Immature natural killer cell (primary cell): Measurements from ENCODE around the gene ARID3C. TPM values are rescaled to one million over a fixed set of nuclear protein-coding genes. Genes with fewer than 3 reads are reported as not detected.

Source experiments
- DNase-seq, 3 donors: peaks; one replicate each; pipeline ENCODE4 v3.0.0; 2022; ENCODE audit warnings: mixed read lengths in 1 of 3
- H3K27ac Mint-ChIP-seq, 6 donors: one replicate each; pipeline ENCODE4 v1.8.0; 2020; ENCODE audit warnings: mixed read lengths in 6 of 6, mild to moderate bottlenecking in 5 of 6, inconsistent platforms in 4 of 6, moderate library complexity in 3 of 6
- H3K27me3 Mint-ChIP-seq, 3 donors: one replicate each; pipeline ENCODE4 v1.8.0; 2020 to 2021; ENCODE audit warnings: low read depth in 3 of 3, mild to moderate bottlenecking in 3 of 3, mixed read lengths in 3 of 3, moderate library complexity in 3 of 3, inconsistent platforms in 1 of 3
- H3K36me3 Mint-ChIP-seq, 3 donors: one replicate each; pipeline ENCODE4 v1.8.0; 2020; ENCODE audit warnings: mixed read lengths in 3 of 3, inconsistent platforms in 2 of 3, mild to moderate bottlenecking in 2 of 3
- H3K4me1 Mint-ChIP-seq, 2 donors: one replicate each; pipeline ENCODE4 v1.8.0; 2020; ENCODE audit warnings: inconsistent platforms in 2 of 2, mild to moderate bottlenecking in 2 of 2, mixed read lengths in 2 of 2, moderate library complexity in 1 of 2
- H3K4me3 Mint-ChIP-seq, 5 donors: one replicate each; pipeline ENCODE4 v1.8.0; 2020; ENCODE audit warnings: mild to moderate bottlenecking in 5 of 5, mixed read lengths in 5 of 5, inconsistent platforms in 3 of 5, moderate library complexity in 3 of 5
- H3K9me3 Mint-ChIP-seq, 6 donors: one replicate each; pipeline ENCODE4 v1.8.0; 2020; ENCODE audit warnings: mild to moderate bottlenecking in 6 of 6, mixed read lengths in 6 of 6, inconsistent platforms in 4 of 6, moderate library complexity in 3 of 6
- polyA plus RNA-seq, 3 donors: library from polyadenylated mRNA; unstranded; fragments of 300-500 nt; fragmentation: Illumina TruSeq; gene quantifications; one replicate each; pipeline ENCODE4 v1.2.3, GENCODE V29; 2021

ARID3C gene
- polyA plus RNA-seq, 3 donors from 2014 or later: not detected

- no peaks in the 10 kb centered on the region for H3K9me3 Mint-ChIP-seq
- peaks cover 18 to 42% (median 21%) of the 10 kb centered on the region in 3 donors for H3K27me3 Mint-ChIP-seq
- H3K4me1 Mint-ChIP-seq: peaks cover 23 to 31% of the 10 kb centered on the region in 2 donors
- H3K27ac Mint-ChIP-seq: no peak overlapping the region
- H3K36me3 Mint-ChIP-seq: peaks cover 0 to 6% (median 4%) of the 10 kb centered on the region in 3 donors
- peak; percentile 61 to 69 (median 62) for DNase-seq
- H3K4me3 Mint-ChIP-seq: peak overlapping the region; percentile 53 to 69 (median 62)
Observed at GRCh38 chr9:34591248-34591916, 37.5 kb downstream of the ARID3C start.

- H3K4me3 Mint-ChIP-seq: peak overlapping the region; percentile 53 to 69 (median 67)
- H3K27me3 Mint-ChIP-seq: peaks cover 20 to 42% (median 25%) of the 10 kb centered on the region in 3 donors
- DNase-seq: no peak
Observed at GRCh38 chr9:34590381-34591247, 38.3 kb downstream of the ARID3C start.

GRCh38 chr9:34589636-34590380 lies 39.1 kb downstream of the ARID3C start, which contains the start of gene CNTFR:
TSS of gene CNTFR (minus strand) at chr9:34589724. CDS start at chr9:34568981, 20,743 bp downstream.
- Mint-ChIP-seq H3K4me1 (peaks cover 23 to 31% of the 10 kb centered on the region in 2 donors), H3K9me3 (no peaks in the 10 kb centered on the region), H3K27ac (no peak within 1 kb of the TSS), H3K36me3 (peaks cover 0 to 6% (median 4%) of the 10 kb centered on the region in 3 donors), H3K4me3 (peak within 1 kb of the TSS; percentile 59 to 85 (median 69)), H3K27me3 (peaks cover 20 to 42% (median 25%) of the 10 kb centered on the region in 3 donors)
- no peak for DNase-seq

More at GRCh38 chr9:34590381-34591247, 38.3 kb downstream of the ARID3C start:
- no peak overlapping the region for H3K27ac Mint-ChIP-seq
- H3K4me1 Mint-ChIP-seq: peaks cover 23 to 31% of the 10 kb centered on the region in 2 donors
- H3K9me3 Mint-ChIP-seq: no peaks in the 10 kb centered on the region
- H3K36me3 Mint-ChIP-seq: peaks cover 0 to 6% (median 4%) of the 10 kb centered on the region in 3 donors

- Mint-ChIP-seq H3K9me3 (no peaks in the 10 kb centered on the region), H3K4me3 (peak overlapping the region; percentile 59 to 85 (median 67)), H3K36me3 (peaks cover 0 to 6% (median 4%) of the 10 kb centered on the region in 3 donors), H3K4me1 (peaks cover 23 to 31% of the 10 kb centered on the region in 2 donors), H3K27me3 (peaks cover 20 to 41% (median 25%) of the 10 kb centered on the region in 3 donors), H3K27ac (no peak overlapping the region)
- no peak for DNase-seq
Observed at GRCh38 chr9:34588671-34589635, 39.9 kb downstream of the ARID3C start.

GRCh38 chr9:34587271-34587670 lies 41.6 kb downstream of the ARID3C start:
- no peak overlapping the region for H3K27ac Mint-ChIP-seq
- H3K4me1 Mint-ChIP-seq: peaks cover 17 to 25% of the 10 kb centered on the region in 2 donors

GRCh38 chr9:34585946-34586669 lies 42.8 kb downstream of the ARID3C start:
- Mint-ChIP-seq H3K27ac (no peak overlapping the region), H3K4me1 (peaks cover 11 to 20% of the 10 kb centered on the region in 2 donors), H3K4me3 (no peak overlapping the region), H3K36me3 (peaks cover 0 to 6% (median 4%) of the 10 kb centered on the region in 3 donors), H3K27me3 (peaks cover 12 to 28% (median 24%) of the 10 kb centered on the region in 3 donors), H3K9me3 (no peaks in the 10 kb centered on the region)
- DNase-seq: no peak

More at GRCh38 chr9:34587271-34587670, 41.6 kb downstream of the ARID3C start:
- no peak for DNase-seq
- no peaks in the 10 kb centered on the region for H3K9me3 Mint-ChIP-seq
- peaks cover 0 to 6% (median 4%) of the 10 kb centered on the region in 3 donors for H3K36me3 Mint-ChIP-seq
- H3K27me3 Mint-ChIP-seq: peaks cover 14 to 30% (median 26%) of the 10 kb centered on the region in 3 donors
- peak overlapping the region in 2 of 5 donors; percentile 3 to 22 for H3K4me3 Mint-ChIP-seq

GRCh38 chr9:34584970-34585369 lies 43.9 kb downstream of the ARID3C start:
- H3K27me3 Mint-ChIP-seq: peaks cover 10 to 27% (median 23%) of the 10 kb centered on the region in 3 donors
- peaks cover 0 to 6% (median 4%) of the 10 kb centered on the region in 3 donors for H3K36me3 Mint-ChIP-seq
- no peaks in the 10 kb centered on the region for H3K9me3 Mint-ChIP-seq
- no peak for DNase-seq
- no peak overlapping the region for H3K27ac Mint-ChIP-seq
- H3K4me3 Mint-ChIP-seq: no peak overlapping the region
- peaks cover 11 to 12% of the 10 kb centered on the region in 2 donors for H3K4me1 Mint-ChIP-seq

- Mint-ChIP-seq H3K4me1 (no peaks in the 10 kb centered on the region), H3K36me3 (no peaks in the 10 kb centered on the region), H3K27ac (no peak overlapping the region), H3K9me3 (no peaks in the 10 kb centered on the region), H3K4me3 (no peak overlapping the region), H3K27me3 (peaks cover 9 to 26% (median 20%) of the 10 kb centered on the region in 3 donors)
- no peak for DNase-seq
Observed at GRCh38 chr9:34582787-34583186, 46.1 kb downstream of the ARID3C start.

- H3K4me1 Mint-ChIP-seq: peaks cover 0 to 5% of the 10 kb centered on the region in 2 donors
- H3K4me3 Mint-ChIP-seq: no peak overlapping the region
- no peak overlapping the region for H3K27ac Mint-ChIP-seq
- H3K36me3 Mint-ChIP-seq: no peaks in the 10 kb centered on the region
- H3K27me3 Mint-ChIP-seq: peaks cover 9 to 28% (median 20%) of the 10 kb centered on the region in 3 donors
- no peak for DNase-seq
- peaks cover 0 to 2% (median 0%) of the 10 kb centered on the region in 6 donors for H3K9me3 Mint-ChIP-seq
Observed at GRCh38 chr9:34581318-34581717, 47.5 kb downstream of the ARID3C start.

- Mint-ChIP-seq H3K36me3 (no peaks in the 10 kb centered on the region), H3K4me1 (peaks cover 0 to 5% of the 10 kb centered on the region in 2 donors), H3K27ac (no peak overlapping the region), H3K4me3 (no peak overlapping the region), H3K27me3 (peaks cover 15 to 27% (median 23%) of the 10 kb centered on the region in 3 donors), H3K9me3 (peaks cover 0 to 2% (median 0%) of the 10 kb centered on the region in 6 donors)
- no peak for DNase-seq
Observed at GRCh38 chr9:34580358-34580757, 48.5 kb downstream of the ARID3C start.

- no peak overlapping the region for H3K4me3 Mint-ChIP-seq
- H3K9me3 Mint-ChIP-seq: peaks cover 0 to 2% (median 0%) of the 10 kb centered on the region in 6 donors
- no peak overlapping the region for H3K27ac Mint-ChIP-seq
- H3K27me3 Mint-ChIP-seq: peaks cover 18 to 27% (median 23%) of the 10 kb centered on the region in 3 donors
- no peaks in the 10 kb centered on the region for H3K36me3 Mint-ChIP-seq
- peaks cover 0 to 5% of the 10 kb centered on the region in 2 donors for H3K4me1 Mint-ChIP-seq
- DNase-seq: no peak
Observed at GRCh38 chr9:34579808-34580163, 49.1 kb downstream of the ARID3C start.
